Erythroblast (primary cell): Measurements from ENCODE around the gene S100A13.

ENCODE experiments used
- DNase-seq, 2 experiments: peaks; one replicate each; lab custom pipeline; 2025; lab: John Stamatoyannopoulos, UW
- GATA1 ChIP-seq: IDR thresholded peaks from 2 replicates; pipeline ENCODE4 v1.6.1; 2011; ENCODE audit warnings: low read depth, mild to moderate bottlenecking, control low read depth, low read length, moderate library complexity
- POLR2A ChIP-seq: IDR thresholded peaks from 2 replicates; pipeline ENCODE4 v1.6.1; 2011; ENCODE audit warnings: mild to moderate bottlenecking, low read length

The S100A13 gene

DNA sequence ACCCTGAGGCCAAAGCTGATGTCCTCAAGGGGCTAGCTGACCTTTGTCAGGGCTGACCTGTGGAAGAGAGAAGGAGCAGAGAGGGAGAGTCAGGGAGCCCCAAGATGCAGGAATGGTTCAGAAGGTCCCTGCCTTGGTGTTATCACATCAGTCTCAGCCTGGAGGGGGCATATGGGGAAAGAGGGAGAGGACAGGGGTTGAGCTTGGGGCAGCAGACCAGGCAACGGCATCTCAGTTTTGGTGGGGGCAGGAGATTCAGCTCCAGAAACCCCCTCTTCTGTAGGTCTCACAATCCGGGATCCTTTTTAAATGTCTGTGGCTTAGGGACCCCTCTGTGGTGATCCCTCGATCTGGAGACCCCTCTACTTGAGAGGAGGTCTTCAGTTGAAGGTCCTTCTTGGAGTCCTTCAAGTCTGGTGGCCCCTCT, 815 bp downstream of the S100A13 start:
- TF ChIP-seq POLR2A (no peak), GATA1 (no peak)
- no peak for DNase-seq

DNA sequence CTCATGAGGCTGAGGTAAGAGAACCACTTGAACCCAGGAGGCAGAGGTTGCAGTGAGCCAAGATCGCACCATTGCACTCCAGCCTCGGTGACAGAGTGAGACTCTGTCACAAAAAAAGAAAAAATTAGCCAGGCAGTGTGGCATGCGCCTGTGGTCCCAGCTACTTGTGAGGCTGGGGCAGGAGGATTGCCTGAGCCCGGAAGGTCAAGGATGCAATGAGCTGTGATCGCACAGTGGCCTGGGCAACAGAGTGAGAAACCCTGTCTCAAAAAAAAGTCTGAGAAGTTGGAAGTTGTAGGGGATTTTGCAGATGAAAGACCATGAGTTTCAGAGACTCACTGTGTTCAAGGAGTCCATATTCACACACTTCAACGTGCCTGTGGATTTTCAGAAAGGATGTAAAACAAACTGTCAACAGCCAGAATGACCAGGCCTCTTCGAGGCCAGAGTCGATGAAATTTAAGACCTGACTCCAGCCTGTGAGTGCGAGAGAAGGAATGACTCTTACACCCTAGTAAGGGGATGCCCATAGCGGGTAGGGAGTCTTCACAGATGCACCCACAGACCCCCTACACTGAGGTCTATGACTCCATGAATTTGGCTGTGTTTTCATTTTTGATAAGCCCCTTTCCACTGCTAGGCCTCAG, 2.2 kb downstream of the S100A13 start:
- DNase-seq, result no peak
- TF ChIP-seq GATA1, result no peak
- TF ChIP-seq POLR2A, result no peak

DNA sequence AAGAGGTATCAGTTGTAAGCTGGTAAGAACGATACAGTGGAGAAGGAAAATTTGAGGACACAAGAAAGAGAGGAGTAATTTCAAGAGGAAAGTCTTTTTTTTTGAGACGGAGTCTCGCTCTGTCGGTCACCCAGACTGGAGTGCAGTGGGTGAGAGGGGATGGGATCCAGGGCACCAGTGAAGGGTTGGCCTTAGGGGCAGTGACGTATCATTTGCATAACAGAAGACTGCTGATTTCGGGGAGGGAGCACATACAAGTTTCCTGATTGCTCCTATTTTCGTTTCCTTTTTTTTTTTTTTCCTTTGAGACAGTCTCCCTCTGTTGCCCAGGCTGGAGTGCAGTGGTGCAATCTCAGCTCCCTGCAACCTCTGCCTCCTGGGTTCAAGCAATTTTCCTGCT, 4.2 kb downstream of the S100A13 start:
- DNase-seq, result no peak

DNA sequence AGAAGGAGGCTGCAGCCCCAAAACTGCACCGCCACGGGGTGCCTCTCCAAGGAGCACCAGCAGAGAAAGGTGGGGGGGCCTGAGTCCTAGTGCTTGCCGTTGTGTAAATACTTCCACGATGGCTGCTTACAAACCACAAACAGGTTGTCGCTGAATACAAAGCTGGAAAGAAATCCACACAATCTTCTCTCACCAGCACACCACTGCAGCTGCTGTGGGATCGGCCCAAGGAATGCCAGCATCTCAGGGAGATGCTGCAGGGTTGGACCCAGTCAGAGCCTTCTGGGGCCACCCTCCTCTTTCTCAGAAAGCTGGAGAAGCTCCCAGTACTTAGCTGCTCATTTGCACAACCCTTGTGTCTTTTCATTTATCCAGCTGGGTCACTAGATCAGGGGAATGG, 8.1 kb downstream of the S100A13 start:
- no peak for TF ChIP-seq GATA1
- TF ChIP-seq POLR2A, result no peak
- DNase-seq, result no peak

More for the DNA sequence above, 4.2 kb downstream of the S100A13 start:
- TF ChIP-seq GATA1 (no peak), POLR2A (no peak)

DNA sequence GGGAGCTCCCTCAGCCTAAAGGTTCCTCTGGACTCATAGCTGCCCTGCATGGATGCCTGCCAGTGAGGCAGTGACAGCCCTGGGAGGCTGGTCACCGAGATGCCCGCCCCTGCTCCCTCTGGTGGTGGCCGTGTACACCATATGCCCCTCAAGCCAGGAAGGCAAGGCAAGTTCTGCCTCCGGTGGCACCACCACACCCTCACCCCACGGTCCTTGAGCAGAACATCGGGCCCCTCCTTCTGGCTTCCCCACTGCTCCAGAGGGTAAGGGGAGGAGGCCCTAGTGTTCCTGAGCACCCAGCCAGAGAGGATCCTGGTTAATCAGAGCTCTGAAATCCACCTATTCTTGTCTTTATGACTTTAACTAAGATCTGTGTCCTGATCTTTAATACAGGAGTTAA, 9.6 kb downstream of the S100A13 start:
- peak; percentile 82 to 87 for DNase-seq
- TF ChIP-seq GATA1 (no peak), POLR2A (no peak)

DNA sequence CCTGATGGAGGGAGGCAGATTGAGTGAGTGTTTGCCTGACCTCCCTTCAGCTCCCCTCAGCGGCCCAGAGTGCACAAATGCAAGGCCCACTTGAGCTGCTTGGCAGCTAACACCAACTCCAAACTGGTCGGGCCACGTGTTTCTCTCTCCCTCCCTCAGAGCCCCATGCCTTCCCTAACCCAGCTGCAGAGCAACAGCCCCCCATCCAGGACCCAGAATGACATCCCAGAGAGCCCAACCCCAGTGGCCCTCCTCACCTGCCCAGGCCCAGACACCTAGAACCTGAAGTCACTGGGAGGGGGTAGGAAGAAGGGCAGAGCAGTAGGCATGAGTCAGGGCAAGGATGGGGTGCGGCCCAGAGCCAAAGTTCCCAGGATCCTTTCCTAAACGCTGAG, 10.4 kb downstream of the S100A13 start:
- TF ChIP-seq POLR2A (no peak), GATA1 (no peak)
- no peak for DNase-seq

DNA sequence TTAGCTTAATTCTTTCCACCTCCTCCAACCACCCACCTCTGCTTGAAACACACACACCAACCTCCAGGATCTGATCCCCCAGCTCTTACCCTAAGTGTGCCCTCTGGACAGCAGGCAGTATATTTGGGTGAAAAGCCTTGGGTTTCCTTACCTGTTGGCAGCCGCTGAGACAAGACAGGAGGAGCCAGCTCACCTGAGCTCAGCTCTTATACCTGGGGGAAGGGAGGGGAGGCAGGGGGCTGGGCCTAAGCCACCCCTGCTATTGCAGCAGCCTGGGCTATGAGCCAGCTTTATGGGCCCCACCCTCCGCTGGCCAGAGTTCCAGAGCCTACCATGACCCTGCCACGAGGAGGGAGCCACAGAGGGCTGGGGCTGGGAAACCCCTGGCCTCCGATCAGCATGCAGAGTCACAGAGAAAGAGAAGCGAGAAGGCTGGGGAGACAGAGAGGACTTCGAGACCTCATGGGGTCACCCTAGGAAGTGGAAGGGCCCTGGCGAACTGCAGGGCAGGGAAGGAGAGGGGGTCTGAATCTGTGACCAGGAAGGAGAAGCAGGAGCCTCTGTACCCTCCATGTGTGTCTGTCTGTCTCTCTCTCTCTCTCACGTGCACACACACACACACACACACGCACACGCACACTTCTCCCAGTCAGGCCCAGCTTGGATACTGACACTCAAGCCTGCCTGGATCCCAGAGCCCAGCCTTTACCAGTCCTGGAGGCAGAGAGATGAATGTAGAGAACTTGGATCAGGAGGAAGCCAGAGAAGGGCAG, 11.0 kb downstream of the S100A13 start, which contains the start of gene S100A14:
Gene S100A14 (minus strand): TSS at position 182 of the 773 bp plus-strand sequence. CDS start 467 bp downstream, outside the sequence.
- peak; percentile 68 to 82 for DNase-seq
- TF ChIP-seq POLR2A (no peak), GATA1 (no peak)

DNA sequence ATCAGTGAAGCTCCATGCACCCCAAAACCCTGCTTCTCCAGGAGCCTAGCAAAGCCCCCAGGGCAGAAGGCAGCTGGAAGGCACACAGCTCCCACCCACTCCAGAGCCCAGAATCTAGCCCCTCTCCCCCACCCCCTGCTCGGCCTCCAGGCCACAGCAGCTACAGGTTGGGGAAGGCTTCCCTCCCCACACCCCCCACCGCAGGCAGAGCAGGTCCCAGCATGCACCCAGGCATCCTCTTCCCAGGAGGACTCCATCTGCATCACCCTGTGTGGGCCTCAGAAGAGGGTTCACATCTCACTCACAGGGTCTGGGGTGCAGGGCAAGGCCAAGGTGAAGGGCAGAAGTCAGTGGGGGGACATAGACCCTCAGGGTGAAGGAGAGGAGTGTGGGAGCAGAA, 11.9 kb downstream of the S100A13 start:
- TF ChIP-seq POLR2A, result no peak
- no peak for TF ChIP-seq GATA1
- no peak for DNase-seq

DNA sequence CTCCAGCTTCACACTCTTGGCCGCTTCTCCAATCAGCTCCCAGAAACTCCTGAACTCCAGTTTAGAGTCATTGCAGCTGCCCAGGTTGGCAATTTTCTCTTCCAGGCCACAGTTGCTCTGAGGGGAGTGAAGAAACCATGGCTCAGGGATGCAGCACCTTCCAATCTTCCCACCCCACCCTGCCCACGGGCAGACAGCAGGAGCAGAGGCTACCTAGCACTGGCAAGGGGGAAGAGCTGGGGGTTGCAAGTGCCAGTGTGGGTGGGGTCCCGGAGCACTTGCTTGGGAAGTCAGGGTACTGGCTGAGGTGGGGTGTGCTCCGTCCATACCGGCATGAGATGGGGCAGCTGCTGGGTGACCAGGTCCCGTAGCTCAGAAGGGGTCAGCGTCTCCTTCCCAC, 12.4 kb downstream of the S100A13 start:
- no peak for DNase-seq
- TF ChIP-seq POLR2A, result no peak
- TF ChIP-seq GATA1, result no peak

DNA sequence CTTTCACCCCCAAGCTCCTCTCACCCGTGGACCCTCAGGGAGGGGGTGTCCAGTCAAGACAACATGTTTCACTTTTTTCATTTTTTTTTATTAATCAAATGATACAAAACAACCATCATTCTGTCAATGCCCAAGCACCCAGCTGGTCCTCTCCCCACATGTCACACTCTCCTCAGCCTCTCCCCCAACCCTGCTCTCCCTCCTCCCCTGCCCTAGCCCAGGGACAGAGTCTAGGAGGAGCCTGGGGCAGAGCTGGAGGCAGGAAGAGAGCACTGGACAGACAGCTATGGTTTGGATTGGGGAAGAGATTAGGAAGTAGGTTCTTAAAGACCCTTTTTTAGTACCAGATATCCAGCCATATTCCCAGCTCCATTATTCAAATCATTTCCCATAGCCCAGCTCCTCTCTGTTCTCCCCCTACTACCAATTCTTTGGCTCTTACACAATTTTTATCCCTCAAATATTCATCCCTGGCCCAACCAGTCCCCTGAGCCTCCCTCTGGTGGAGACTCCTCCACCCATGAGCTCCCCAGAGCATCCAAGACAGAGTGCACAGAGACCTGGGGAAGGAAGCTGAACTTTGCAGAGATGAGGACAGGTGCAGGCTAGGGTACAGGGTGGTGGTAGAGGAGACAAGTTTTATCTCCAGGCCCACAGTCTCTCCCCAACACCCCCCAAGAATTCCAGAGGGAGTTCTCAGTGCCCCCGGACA, 13.0 kb downstream of the S100A13 start:
- DNase-seq, result no peak
- TF ChIP-seq GATA1, result no peak
- no peak for TF ChIP-seq POLR2A

DNA sequence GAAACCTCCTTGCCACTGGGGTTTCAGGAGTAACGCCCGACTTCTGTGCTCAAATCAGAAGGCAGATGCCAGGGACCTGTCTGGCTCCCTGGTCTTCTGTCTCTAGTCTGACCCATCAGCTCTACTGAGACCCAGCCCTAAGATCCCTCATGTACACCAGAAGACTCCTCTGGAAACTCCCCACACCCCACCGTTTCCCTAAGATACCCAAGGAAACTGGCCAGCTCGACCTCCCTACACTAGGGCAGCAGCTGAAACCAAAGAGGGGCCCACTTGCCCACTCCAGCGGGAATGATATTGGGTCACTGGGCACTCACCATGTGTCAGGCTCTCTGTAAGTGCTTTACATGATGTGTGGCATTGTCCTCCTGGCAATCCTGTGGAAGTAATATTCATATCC, 13.9 kb downstream of the S100A13 start:
- TF ChIP-seq POLR2A, result no peak
- TF ChIP-seq GATA1, result no peak
- no peak for DNase-seq

DNA sequence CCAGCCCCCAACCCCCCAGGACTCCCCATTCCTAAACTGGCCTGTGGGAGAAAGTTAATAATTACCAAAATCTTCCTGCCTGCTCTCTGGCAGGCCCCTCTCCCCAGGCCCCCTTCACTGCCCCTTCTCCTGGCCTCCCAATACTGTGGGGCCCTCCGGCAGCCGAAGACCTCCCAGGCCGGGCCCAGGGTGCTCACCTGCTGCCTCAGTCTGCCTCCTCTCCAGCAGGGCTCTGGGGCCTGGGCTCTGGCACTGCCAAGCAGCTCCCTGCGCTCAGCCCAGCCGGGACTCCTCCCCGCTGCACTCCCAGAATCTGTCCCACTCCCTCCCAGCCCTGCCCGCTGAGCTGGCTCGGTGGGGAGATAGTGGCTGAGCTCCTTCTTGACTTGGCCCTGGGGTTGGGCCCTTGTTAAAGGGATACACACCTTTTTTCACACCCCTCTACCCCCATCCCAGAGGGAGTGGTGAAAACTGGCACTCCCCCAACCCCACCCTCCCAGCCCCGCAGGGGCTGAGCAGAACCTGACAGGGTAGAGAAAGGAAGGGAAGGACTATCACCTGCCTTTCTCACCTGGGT, 14.5 kb downstream of the S100A13 start, which contains the start of gene S100A16:
Gene S100A16 (minus strand): TSS at position 383 of the 577 bp plus-strand sequence. CDS start 4,986 bp downstream, outside the sequence.
- TF ChIP-seq GATA1 (no peak), POLR2A (no peak)
- peak in 1 of 2 experiments; percentile 20 for DNase-seq

DNA sequence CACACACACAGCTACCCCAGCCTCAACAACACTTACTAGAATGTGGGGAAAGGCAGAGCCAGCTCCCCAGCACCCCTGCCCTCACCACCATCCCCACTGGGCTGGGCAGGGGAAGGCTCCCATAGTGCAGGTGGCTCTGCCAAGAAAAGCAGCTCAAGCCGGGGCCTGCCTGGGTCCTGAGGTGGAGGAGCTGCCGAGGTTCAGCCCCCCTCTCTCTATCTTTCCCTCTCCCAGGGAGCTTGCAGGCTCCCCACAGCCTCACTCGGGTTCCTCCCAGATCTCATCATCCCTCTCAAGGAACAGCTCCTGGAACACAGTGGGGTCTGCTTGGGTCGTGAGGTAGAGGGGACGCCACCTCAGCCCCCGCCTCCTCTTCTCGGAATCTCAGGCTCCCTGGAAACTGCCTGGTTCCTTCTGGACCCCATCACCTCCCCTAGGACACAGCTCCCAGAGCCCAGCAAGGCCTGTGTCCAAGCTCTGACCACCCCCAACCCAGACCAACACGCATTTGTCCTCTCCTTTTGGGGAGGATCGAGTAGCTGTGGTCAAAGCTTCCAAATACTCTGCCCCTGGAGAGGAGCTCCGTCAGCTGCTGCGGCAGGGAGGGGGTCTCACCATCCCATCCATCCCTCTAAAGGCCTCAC, 15.1 kb downstream of the S100A13 start:
- no peak for DNase-seq
- TF ChIP-seq POLR2A (no peak), GATA1 (no peak)
